HG02678 (cell line): Measurements from ENCODE around the gene SNRPB2.

ENCODE experiments used
- ATAC-seq: cut with Tn5 transposase; IDR thresholded peaks from one replicate; pipeline ENCODE4 v1.9.1; 2021; ENCODE audit warnings: mild to moderate bottlenecking, moderate library complexity; ENCODE audit not compliant: unreplicated experiment

SNRPB2 gene

DNA sequence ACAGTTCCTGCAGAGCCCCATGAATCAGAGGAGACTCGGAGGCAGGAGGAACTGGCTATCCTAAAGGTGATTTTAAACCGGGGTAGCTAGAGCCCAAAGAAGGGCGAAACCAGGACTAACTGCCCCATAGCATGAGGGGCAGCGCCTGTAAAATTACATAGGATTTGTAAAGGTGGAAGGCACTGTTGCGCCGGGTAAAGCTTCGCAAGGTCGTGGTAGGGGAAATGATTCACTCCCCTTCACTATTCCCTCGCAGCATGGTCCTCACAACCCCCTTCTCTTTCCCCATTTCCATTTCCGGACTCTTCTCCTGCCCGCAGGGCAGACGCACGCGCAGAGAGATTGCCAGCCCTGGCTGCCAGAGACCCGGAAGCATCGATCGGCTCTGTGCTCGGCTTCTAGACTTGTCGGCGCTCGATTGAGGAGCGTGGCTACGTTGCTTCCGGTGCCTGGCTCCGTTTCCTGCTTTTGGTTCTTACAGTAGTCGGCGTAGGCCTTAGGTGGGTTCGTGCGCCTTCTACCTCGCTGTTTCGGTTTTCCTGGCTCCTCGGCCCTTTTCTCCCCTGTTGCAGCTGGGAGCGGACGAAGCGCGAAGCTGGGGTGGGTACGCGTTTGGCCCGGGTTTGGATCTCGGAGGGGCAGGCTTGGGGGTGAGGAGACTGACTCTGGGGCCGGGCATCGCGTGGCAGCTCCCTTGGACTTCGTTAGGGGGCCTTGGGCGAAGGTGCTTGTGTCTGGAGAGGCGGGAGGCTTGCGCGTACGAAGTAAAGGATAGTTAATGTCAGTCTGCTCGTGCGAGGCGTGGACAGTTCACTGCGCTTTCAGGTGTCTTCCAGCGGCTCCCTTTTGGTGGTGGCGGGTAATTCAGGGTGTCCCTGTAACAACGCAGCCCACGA lies at the start of gene SNRPB2:
Gene SNRPB2, plus strand, starts transcription at position 462 of the 896 bp plus-strand sequence. CDS start 1,677 bp downstream, outside the sequence.
- peak; percentile 99 for ATAC-seq

DNA sequence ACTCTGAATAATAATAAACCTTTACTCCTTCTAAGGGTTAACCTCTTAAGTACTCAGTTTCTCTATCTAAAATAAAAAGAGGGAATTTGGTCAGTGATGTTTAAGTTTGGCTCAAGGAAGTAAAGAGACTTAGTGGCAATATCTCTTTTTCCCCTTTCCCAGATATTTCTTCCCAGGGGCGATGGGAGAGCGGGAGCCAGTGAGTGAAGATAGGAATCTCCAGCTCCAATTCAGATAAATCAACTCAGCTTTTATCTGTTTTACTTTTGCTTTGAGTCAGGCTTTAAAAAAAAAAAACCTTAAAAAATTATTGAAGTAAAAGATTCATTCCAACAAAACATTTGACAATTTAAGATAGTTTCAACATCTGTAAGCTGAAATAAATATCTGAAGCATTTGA lies 45.4 kb upstream of the SNRPB2 start:
- ATAC-seq, result no peak

DNA sequence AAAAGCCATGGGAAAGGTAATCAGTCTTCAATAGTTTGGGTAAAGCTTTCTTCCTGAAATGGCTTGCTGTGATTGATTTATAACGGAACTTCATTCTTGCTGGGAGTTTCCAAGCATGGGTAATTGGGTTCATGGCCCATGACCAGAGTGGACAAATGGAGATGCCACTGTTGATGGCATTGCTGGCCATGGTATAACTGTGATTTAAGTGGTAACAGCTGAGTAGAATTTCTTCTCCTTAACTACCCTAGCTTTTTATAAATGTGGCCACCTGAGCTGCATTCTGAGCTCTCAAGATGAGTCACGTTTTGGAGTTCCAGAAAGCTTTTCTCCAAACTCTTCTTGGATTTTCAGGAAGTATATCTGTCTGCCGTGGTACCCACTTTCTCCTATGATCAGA lies 39.9 kb upstream of the SNRPB2 start:
- ATAC-seq, result no peak

- ATAC-seq, result no peak
Measured at GRCh38 chr20:16691381-16691780, 38.4 kb upstream of the SNRPB2 start.

- ATAC-seq, result no peak
Measured at GRCh38 chr20:16692009-16692408, 37.8 kb upstream of the SNRPB2 start.

DNA sequence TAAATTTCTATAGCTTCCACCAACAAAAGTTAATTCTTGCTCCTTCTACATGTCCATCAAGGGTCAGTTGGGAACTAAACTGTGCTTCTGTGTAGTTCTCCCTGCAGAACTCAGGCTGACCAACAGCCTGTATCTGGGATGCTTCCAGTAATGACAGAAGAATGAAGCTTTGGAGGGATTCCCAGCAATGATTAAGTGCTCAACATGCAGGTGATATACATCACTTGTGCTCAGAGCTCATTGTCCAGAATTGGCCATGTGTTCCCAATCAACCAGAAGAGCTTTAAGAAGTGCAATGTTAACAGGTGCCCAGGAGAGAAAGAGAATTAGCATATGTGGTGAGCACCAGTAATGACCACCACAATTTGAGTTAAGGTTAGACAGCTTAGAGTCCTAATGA lies 37.4 kb upstream of the SNRPB2 start:
- ATAC-seq, result no peak

DNA sequence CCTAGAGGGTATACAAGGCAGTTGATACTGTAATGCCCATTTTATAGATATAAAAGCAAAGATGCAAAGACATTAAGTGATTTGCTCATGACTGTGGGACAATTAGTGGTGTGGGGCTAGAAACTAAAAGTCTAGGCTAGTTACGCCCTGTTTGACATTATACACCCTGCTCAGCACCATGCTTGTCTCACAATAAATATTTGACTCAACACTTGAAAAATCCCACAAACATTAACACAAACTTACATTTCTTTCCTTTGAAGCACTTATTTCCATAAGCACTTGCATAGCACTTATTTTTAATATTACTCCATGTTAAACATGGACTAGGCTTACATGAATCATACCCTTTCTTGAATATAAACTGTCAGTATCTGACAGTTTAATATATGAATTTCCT lies 36.5 kb upstream of the SNRPB2 start:
- no peak for ATAC-seq

- ATAC-seq, result no peak
Measured at GRCh38 chr20:16694161-16694560, 35.7 kb upstream of the SNRPB2 start.

DNA sequence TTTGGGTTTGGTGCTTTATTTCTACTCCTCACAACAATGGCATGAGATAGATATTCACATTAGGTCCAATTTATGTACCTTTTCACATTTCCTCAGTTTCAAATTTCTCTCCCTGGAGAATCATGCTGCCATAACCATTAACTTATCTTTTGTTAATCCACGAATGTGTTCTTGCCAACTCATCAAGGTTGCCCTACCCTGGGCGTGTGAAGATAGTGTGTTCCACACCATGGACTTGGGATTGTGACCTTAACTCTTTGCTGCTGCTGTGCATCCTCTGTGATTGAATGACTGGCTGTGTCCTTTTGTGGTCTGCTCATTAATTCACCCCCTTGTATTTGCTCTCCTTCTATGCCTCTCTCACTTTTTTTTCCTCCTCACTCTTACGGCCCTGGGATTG lies 34.2 kb upstream of the SNRPB2 start:
- no peak for ATAC-seq

DNA sequence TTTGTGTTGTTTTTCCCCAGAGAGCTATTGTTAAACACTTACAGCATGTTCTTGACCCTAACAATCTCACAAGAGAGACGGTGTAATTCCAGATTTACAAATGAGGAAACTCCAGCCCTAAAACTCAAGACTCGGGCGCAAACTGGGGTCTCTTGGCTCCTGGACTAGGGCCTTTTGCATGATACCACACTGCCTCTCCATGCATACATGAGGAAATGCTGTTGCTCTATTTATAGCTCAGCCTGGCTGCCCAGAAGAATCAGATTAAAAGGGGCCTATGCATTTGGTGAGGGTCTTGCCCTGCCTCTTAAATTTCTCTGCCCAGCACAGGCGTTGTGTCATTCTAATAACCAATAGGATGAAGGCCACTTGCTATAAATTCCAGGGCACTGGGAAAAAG lies 30.5 kb upstream of the SNRPB2 start:
- no peak for ATAC-seq

- no peak for ATAC-seq
Measured at GRCh38 chr20:16701296-16701695, 28.5 kb upstream of the SNRPB2 start.

DNA sequence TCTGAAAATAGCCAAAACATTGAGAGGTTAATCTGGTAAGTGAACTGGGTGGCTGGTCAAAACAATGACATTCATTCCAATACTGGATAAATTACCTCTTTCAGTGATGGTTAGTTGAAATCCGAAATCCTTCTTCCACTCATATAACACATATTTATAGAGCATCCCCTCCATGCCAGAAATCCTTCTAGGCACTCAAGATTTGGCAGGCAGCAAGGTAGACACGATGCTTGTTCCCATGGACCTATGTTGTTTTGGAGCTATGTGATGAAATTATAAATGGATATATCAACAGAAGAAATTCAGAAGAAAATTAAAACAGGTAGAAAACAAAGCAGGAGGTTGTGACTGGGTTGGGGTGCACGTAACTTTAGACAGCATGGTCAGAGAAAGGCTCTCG lies 26.3 kb upstream of the SNRPB2 start:
- no peak for ATAC-seq

GRCh38 chr20:16707674-16708073 lies 22.2 kb upstream of the SNRPB2 start:
- peak; percentile 58 for ATAC-seq

GRCh38 chr20:16708602-16709001 lies 21.2 kb upstream of the SNRPB2 start:
- ATAC-seq, result no peak

GRCh38 chr20:16709017-16709416 lies 20.8 kb upstream of the SNRPB2 start:
- ATAC-seq, result peak; percentile 87

GRCh38 chr20:16710781-16711180 lies 19.0 kb upstream of the SNRPB2 start:
- peak; percentile 40 for ATAC-seq

- ATAC-seq, result no peak
Measured at GRCh38 chr20:16711661-16712258, 18.1 kb upstream of the SNRPB2 start.

- no peak for ATAC-seq
Measured at GRCh38 chr20:16712511-16712947, 17.3 kb upstream of the SNRPB2 start.

GRCh38 chr20:16713066-16713465 lies 16.8 kb upstream of the SNRPB2 start:
- no peak for ATAC-seq

DNA sequence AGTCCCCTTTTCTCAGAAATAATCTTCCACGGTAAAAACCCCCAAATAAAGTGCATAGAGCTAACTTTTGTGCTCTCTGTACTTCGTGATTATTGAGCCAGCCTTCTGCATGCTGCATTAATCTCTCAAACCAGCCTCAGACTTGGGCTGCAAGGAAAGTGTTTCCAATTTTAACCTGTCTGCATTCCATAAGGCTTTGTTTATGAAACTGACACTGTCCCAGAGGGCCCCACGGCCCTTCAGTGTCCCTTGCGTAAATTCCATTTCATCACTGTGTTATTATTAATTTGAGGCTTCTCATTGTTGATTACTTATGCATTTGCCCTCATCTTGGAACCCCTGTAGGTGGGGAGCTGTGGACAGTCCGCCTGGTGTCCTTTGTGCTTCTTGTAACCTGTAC lies 15.6 kb upstream of the SNRPB2 start:
- ATAC-seq, result no peak

- no peak for ATAC-seq
Measured at GRCh38 chr20:16714751-16715150, 15.1 kb upstream of the SNRPB2 start.

DNA sequence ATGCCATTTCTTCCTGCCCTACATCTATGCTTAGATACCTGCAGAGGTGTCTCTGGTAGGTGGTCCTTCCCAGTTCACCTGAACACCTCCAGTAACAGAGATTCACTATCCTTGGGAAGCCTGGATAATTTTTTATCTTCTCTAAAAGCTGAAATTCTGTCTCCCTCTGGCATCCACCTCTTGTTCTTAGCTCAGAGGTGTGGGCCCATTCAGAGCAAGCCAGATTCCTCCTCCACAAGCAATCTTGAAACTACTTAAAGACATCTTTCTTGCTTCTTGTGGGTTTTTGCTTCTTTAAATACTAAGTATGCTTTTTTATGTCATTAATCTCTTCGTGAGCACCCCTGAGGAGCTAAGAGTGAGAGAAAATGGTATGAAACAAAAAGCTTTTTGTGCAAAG lies 10.4 kb upstream of the SNRPB2 start:
- no peak for ATAC-seq
